Neuronal stem cell (in vitro differentiated cells): ENCODE data around the gene CHN1.

Experiments
- DNase-seq: peaks from one replicate; pipeline ENCODE4 v3.0.0-alpha.2; 2013; ENCODE audit warnings: low spot score
- H2AFZ ChIP-seq: one replicate; pipeline ENCODE4 v1.6.1; 2013; ENCODE audit warnings: mild to moderate bottlenecking, low read length, inconsistent platforms
- H2AK5ac ChIP-seq: 2 replicates; pipeline ENCODE4 v1.6.1; 2013; ENCODE audit warnings: low read depth, mild to moderate bottlenecking, inconsistent platforms, low read length, moderate library complexity, mixed read lengths
- H2BK120ac ChIP-seq: 2 replicates; pipeline ENCODE4 v1.6.1; 2013; ENCODE audit warnings: low read depth, mild to moderate bottlenecking, inconsistent platforms, low read length, moderate library complexity, mixed read lengths
- H2BK12ac ChIP-seq: one replicate; pipeline ENCODE4 v1.6.1; 2013; ENCODE audit warnings: low read length, inconsistent platforms
- H2BK15ac ChIP-seq: 2 replicates; pipeline ENCODE4 v1.6.1; 2013; ENCODE audit warnings: mild to moderate bottlenecking, low read length, inconsistent platforms, mixed read lengths
- H2BK5ac ChIP-seq: one replicate; pipeline ENCODE4 v1.6.1; 2013; ENCODE audit warnings: inconsistent platforms, mild to moderate bottlenecking, low read length, moderate library complexity
- H3K14ac ChIP-seq: one replicate; pipeline ENCODE4 v1.6.1; 2013; ENCODE audit warnings: low read length, inconsistent platforms
- H3K18ac ChIP-seq: 2 replicates; pipeline ENCODE4 v1.6.1; 2013; ENCODE audit warnings: low read length, inconsistent platforms
- H3K23ac ChIP-seq: 2 replicates; pipeline ENCODE4 v1.6.1; 2013; ENCODE audit warnings: low read depth, mild to moderate bottlenecking, mixed read lengths, low read length, inconsistent platforms; ENCODE audit not compliant: poor library complexity
- H3K27ac ChIP-seq: replicated peaks from 3 replicates; pipeline ENCODE4 v1.5.1; 2013; ENCODE audit warnings: low read length, inconsistent platforms
- H3K27me3 ChIP-seq, 3 experiments: 2 replicates each; pipeline ENCODE4 v1.6.1; 2013; ENCODE audit warnings: low read length in 3 of 3, mild to moderate bottlenecking in 2 of 3, inconsistent platforms in 1 of 3, low read depth in 1 of 3, mixed read lengths in 1 of 3, moderate library complexity in 1 of 3; ENCODE audit not compliant: control insufficient read depth in 3 of 3, insufficient read depth in 3 of 3
- H3K36me3 ChIP-seq, 2 donors: replicated peaks in 1 of 2; 2 replicates each; pipeline ENCODE4 v1.6.1; 2013; ENCODE audit warnings: low read length in 2 of 2; ENCODE audit not compliant: control insufficient read depth in 2 of 2, insufficient read depth in 2 of 2
- H3K4ac ChIP-seq: 2 replicates; pipeline ENCODE4 v1.6.1; 2013; ENCODE audit warnings: inconsistent platforms, mild to moderate bottlenecking, low read length, moderate library complexity
- H3K4me1 ChIP-seq, 2 donors: 1 replicate in 1 of 2; 2 replicates in 1 of 2; pipeline ENCODE4 v1.6.1; 2013; ENCODE audit warnings: low read length in 2 of 2, low read depth in 1 of 2; ENCODE audit not compliant: control insufficient read depth in 2 of 2, insufficient read depth in 1 of 2
- H3K4me2 ChIP-seq: one replicate; pipeline ENCODE4 v1.6.1; 2013; ENCODE audit warnings: mild to moderate bottlenecking, low read length, inconsistent platforms; ENCODE audit not compliant: insufficient read depth, poor library complexity, severe bottlenecking
- H3K4me3 ChIP-seq, 2 donors: 2 replicates each; pipeline ENCODE4 v1.5.1; 2013; ENCODE audit warnings: low read length in 2 of 2, mild to moderate bottlenecking in 2 of 2, inconsistent platforms in 1 of 2, moderate library complexity in 1 of 2
- H3K79me1 ChIP-seq: one replicate; pipeline ENCODE4 v1.6.1; 2013; ENCODE audit warnings: low read depth, mild to moderate bottlenecking, inconsistent platforms, low read length, moderate library complexity
- H3K9ac ChIP-seq: one replicate; pipeline ENCODE4 v1.6.1; 2013; ENCODE audit warnings: mild to moderate bottlenecking, low read depth, low read length, inconsistent platforms; ENCODE audit not compliant: poor library complexity
- H3K9me3 ChIP-seq, 2 donors: replicated peaks in 1 of 2; 2 replicates each; pipeline versions ENCODE3 to v1.6.1; 2013; ENCODE audit warnings: low read length in 2 of 2, mild to moderate bottlenecking in 2 of 2, inconsistent platforms in 1 of 2, low read depth in 1 of 2, mixed read lengths in 1 of 2, moderate library complexity in 1 of 2; ENCODE audit not compliant: control insufficient read depth in 2 of 2, insufficient read depth in 1 of 2
- H4K8ac ChIP-seq: one replicate; pipeline ENCODE4 v1.6.1; 2013; ENCODE audit warnings: low read depth, mild to moderate bottlenecking, inconsistent platforms, low read length, moderate library complexity
- H4K91ac ChIP-seq: one replicate; pipeline ENCODE4 v1.6.1; 2013; ENCODE audit warnings: low read length, low read depth, mild to moderate bottlenecking, inconsistent platforms; ENCODE audit not compliant: poor library complexity
- WGBS, 2 donors: extraction: QIAGEN DNeasy Blood & Tissue Kit; methylation state at CpG; one replicate each; pipeline ENCODE4 v1.1.7; 2013; ENCODE audit warnings: missing lambda C conversion rate in 2 of 2, mixed read lengths in 1 of 2; ENCODE audit not compliant: insufficient read length in 2 of 2, insufficient replicate concordance in 1 of 2; ENCODE audit errors: extremely low coverage in 2 of 2; 5-methylcytosine and 5-hydroxymethylcytosine counted together

CHN1 gene

DNA sequence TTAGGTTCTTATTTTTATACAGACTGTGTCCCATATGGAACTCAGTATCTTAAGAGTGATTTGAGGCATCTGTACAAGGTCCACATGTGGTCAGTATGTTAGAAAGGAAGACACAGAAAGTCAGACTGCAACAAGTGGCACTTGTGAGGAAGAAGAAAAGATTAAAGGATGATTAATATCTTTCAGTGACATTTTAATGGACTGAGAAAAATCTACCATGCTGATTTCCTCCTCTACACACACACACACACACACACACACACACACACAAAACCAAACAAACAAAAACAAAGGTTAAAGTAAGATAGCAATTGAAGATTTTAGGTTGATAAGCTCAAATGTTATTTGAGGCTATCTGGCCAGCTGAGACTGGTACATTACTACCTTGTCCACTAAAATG lies 146.4 kb downstream of the CHN1 start:
- H3K4me3 ChIP-seq, result no peak overlapping the region
- no peak overlapping the region for H4K8ac ChIP-seq
- no peak overlapping the region for H4K91ac ChIP-seq
- H3K14ac ChIP-seq, result no peak overlapping the region
- H2AFZ ChIP-seq, result no peak overlapping the region
- H3K9me3 ChIP-seq, result peaks cover under 1 to 4% of the 10 kb centered on the region in 2 donors
- H3K27ac ChIP-seq, result no peak overlapping the region
- no peak overlapping the region for H3K9ac ChIP-seq
- no peak overlapping the region for H2BK5ac ChIP-seq
- H3K36me3 ChIP-seq, result peaks cover under 1 to 33% of the 10 kb centered on the region in 2 donors
- no peak for DNase-seq
- no peak overlapping the region for H2BK15ac ChIP-seq
- no peak overlapping the region for H3K23ac ChIP-seq
- H2BK12ac ChIP-seq, result no peak overlapping the region
- H3K79me1 ChIP-seq, result no peaks in the 10 kb centered on the region
- no peak overlapping the region for H2BK120ac ChIP-seq
- H3K4ac ChIP-seq, result no peak overlapping the region
- H3K18ac ChIP-seq, result no peak overlapping the region
- H2AK5ac ChIP-seq, result no peak overlapping the region
- H3K27me3 ChIP-seq, result no peaks in the 10 kb centered on the region
- no peak overlapping the region for H3K4me2 ChIP-seq
- H3K4me1 ChIP-seq, result no peaks in the 10 kb centered on the region

DNA sequence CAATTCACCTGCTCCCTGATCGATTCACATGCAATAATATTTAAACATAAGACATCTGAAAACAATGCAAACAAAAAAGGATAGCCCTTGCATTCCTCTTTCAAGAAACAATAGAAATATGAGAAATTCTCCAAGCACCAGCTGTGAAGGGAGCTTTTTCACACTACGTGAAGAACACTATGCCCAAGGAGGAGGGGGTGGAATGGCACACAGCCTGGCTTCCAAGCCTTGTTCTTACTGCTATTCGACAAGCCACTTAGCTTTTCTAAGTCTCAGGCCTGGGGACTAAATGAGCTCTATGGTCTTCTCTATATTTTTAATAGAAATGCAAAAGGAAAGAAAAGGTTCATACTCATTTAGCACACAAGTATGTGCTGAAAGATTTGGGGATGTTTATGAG lies 148.7 kb downstream of the CHN1 start:
- H3K4ac ChIP-seq, result no peak overlapping the region
- no peak overlapping the region for H3K9ac ChIP-seq
- H3K79me1 ChIP-seq, result no peaks in the 10 kb centered on the region
- peaks cover 2 to 14% of the 10 kb centered on the region in 2 donors for H3K9me3 ChIP-seq
- no peaks in the 10 kb centered on the region for H3K27me3 ChIP-seq
- H3K4me3 ChIP-seq, result no peak overlapping the region
- H3K23ac ChIP-seq, result no peak overlapping the region
- no peak overlapping the region for H3K4me2 ChIP-seq
- no peak overlapping the region for H2AFZ ChIP-seq
- H3K36me3 ChIP-seq, result peaks cover 2 to 32% of the 10 kb centered on the region in 2 donors
- no peak overlapping the region for H2BK5ac ChIP-seq
- no peak for DNase-seq
- H4K8ac ChIP-seq, result no peak overlapping the region
- no peak overlapping the region for H3K27ac ChIP-seq
- no peak overlapping the region for H2BK12ac ChIP-seq
- no peak overlapping the region for H2BK120ac ChIP-seq
- no peak overlapping the region for H3K14ac ChIP-seq
- H4K91ac ChIP-seq, result no peak overlapping the region
- no peak overlapping the region for H3K18ac ChIP-seq
- WGBS, 2 donors, result no CpG with 5 or more reads among the region's 3 CpGs
- H2BK15ac ChIP-seq, result no peak overlapping the region
- H3K4me1 ChIP-seq, result no peaks in the 10 kb centered on the region
- no peak overlapping the region for H2AK5ac ChIP-seq

DNA sequence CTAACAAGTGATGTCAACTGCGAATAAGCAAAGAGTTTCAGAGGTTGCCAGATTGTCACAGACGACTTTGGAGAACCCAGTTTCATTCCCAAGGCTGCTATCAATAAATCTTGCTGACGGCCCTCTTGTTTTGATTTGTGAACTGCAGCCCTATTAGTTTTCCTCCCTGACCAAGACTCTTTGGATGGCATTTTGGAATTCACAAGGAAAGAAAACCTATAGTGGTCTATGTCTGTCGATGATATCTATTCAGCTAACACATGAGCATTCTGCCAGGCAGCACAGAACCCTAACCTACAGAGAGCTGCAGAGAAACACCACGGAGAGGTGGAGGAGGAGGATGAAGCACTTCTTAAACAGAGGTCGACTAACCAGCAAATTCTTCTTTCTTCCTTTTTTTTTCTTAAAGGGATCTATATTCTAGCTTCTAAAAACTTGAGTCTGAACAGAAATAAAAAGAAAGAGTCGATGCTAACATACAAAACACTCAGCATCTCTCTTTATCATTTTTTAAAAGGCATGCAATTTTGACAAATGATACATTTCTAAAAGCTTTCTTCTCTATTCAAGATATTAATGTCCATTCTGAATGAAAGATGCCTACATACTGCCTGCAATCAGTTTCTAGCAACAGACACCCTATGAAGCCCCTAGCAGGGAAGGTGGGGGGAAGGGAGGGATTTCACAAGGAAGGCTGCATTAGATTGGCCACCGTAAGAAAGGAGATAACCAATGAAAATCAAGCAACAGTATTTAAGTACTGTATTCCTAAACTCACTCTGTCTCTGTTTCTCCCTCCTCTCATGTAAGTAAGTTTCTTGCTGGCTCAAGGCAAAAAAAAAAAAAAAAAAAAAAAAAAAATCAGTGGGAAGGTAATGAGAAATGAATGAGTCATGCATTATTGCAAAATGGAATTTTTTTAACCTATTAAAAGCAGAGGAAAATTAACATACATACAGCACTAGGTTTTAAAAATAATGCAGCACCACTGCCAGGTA lies 157.9 kb downstream of the CHN1 start:
- H3K27ac ChIP-seq, result no peak overlapping the region
- H4K91ac ChIP-seq, result no peak overlapping the region
- no peak overlapping the region for H2BK5ac ChIP-seq
- no peak overlapping the region for H3K23ac ChIP-seq
- H3K14ac ChIP-seq, result no peak overlapping the region
- no peak overlapping the region for H3K4ac ChIP-seq
- no peak overlapping the region for H2AK5ac ChIP-seq
- no peak overlapping the region for H2BK12ac ChIP-seq
- no peak for DNase-seq
- H3K27me3 ChIP-seq, result no peaks in the 10 kb centered on the region
- H3K18ac ChIP-seq, result no peak overlapping the region
- no peaks in the 10 kb centered on the region for H3K79me1 ChIP-seq
- H2BK15ac ChIP-seq, result no peak overlapping the region
- no peak overlapping the region for H3K9ac ChIP-seq
- no peak overlapping the region for H2AFZ ChIP-seq
- peaks cover 0 to 6% of the 10 kb centered on the region in 2 donors for H3K9me3 ChIP-seq
- WGBS, 2 donors, result no CpG with 5 or more reads among the region's 8 CpGs
- no peak overlapping the region for H4K8ac ChIP-seq
- H3K4me3 ChIP-seq, result peak overlapping the region in 1 of 2 donors; percentile 21
- no peak overlapping the region for H2BK120ac ChIP-seq
- no peak overlapping the region for H3K4me2 ChIP-seq
- H3K4me1 ChIP-seq, result peaks cover 1 to 24% of the 10 kb centered on the region in 2 donors
- peaks cover 0 to 32% of the 10 kb centered on the region in 2 donors for H3K36me3 ChIP-seq

DNA sequence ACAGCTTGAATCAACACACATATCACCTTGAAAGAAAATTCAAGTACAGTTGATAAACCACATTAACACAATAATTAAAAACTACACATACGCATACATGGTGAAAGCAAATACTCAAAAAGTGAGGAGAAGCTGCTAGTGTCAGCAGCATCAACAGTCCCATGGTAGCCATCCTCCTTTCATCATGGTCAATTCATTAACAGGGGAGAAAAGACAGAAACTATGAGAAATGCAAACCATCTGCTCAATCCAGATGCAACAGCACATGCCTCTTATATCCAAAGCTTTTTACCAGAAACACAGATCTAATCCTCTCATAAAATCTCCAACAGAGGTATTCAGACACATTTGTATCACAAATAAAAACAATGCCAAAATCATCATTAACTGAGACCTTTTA lies 159.0 kb downstream of the CHN1 start:
- H4K91ac ChIP-seq, result no peak overlapping the region
- H3K9me3 ChIP-seq, result peaks cover 0 to 6% of the 10 kb centered on the region in 2 donors
- no peak overlapping the region for H2BK120ac ChIP-seq
- H2AFZ ChIP-seq, result no peak overlapping the region
- no peak for DNase-seq
- no peaks in the 10 kb centered on the region for H3K27me3 ChIP-seq
- H3K18ac ChIP-seq, result no peak overlapping the region
- H3K4me2 ChIP-seq, result no peak overlapping the region
- H2BK5ac ChIP-seq, result no peak overlapping the region
- H3K4me3 ChIP-seq, result peak overlapping the region in 1 of 2 donors; percentile 28
- no peak overlapping the region for H4K8ac ChIP-seq
- no peak overlapping the region for H2BK15ac ChIP-seq
- H3K79me1 ChIP-seq, result no peaks in the 10 kb centered on the region
- no peak overlapping the region for H3K23ac ChIP-seq
- no peak overlapping the region for H3K9ac ChIP-seq
- H3K4me1 ChIP-seq, result peaks cover 1 to 27% of the 10 kb centered on the region in 2 donors
- no peak overlapping the region for H2BK12ac ChIP-seq
- H3K36me3 ChIP-seq, result peaks cover 0 to 35% of the 10 kb centered on the region in 2 donors
- H3K4ac ChIP-seq, result no peak overlapping the region
- no peak overlapping the region for H3K27ac ChIP-seq
- H3K14ac ChIP-seq, result no peak overlapping the region
- WGBS, 2 donors, result 100% methylated on average over 1 of the region's 1 CpG; no CpG with 5 or more reads in 1 of the 2 donors
- H2AK5ac ChIP-seq, result no peak overlapping the region
